ENCODE data around the gene IL17RC.

GRCh38 chr3:9891072-9891622 lies 25.8 kb upstream of the IL17RC start:
- TF ChIP-seq CTCF (IDR thresholded peaks at IDR 0.05) = no peak
- TF ChIP-seq POLR2A (IDR thresholded peaks at IDR 0.05) = no peak
